OCI-LY1 (cell line): Measurements from ENCODE around the gene PTPRN2.
"Not testable (repeated sequence)": the region's sequence is repeated elsewhere in the genome, so short reads cannot be mapped to it uniquely, and the experiment has no call there.

ENCODE experiments used
- H2AFZ ChIP-seq: fragments of 200-600 bp; sonication (generic), shearing (Covaris generic); 2 replicates; pipeline ENCODE4 v1.6.0; 2014; ENCODE audit warnings: antibody characterized with exemption, mild to moderate bottlenecking, low read length
- H3F3A ChIP-seq: fragments of 200-600 bp; sonication (generic), shearing (Covaris generic); 2 replicates; pipeline ENCODE4 v1.6.0; 2014; ENCODE audit warnings: mild to moderate bottlenecking, antibody characterized with exemption, low read length, moderate library complexity; ENCODE audit not compliant: insufficient read depth
- H3K27ac ChIP-seq: fragments of 200-600 bp; sonication (generic); 2 replicates; pipeline ENCODE4 v1.5.1; 2014; ENCODE audit warnings: low read length, mixed run types, mild to moderate bottlenecking, low read depth; ENCODE audit not compliant: poor library complexity, severe bottlenecking
- H3K27me3 ChIP-seq: fragments of 200-600 bp; sonication (generic); 2 replicates; pipeline ENCODE4 v1.6.0; 2014; ENCODE audit warnings: antibody characterized with exemption, mild to moderate bottlenecking, low read length, moderate library complexity; ENCODE audit not compliant: insufficient read depth
- H3K36me3 ChIP-seq: fragments of 200-600 bp; sonication (generic); 2 replicates; pipeline ENCODE4 v1.6.1; 2014; ENCODE audit warnings: mild to moderate bottlenecking, antibody characterized with exemption, low read length, moderate library complexity, mixed read lengths; ENCODE audit not compliant: insufficient read depth
- H3K4me1 ChIP-seq: fragments of 200-600 bp; sonication (generic); 2 replicates; pipeline ENCODE4 v1.5.1; 2014; ENCODE audit warnings: mild to moderate bottlenecking, low read length, moderate library complexity; ENCODE audit not compliant: insufficient read depth, severe bottlenecking
- H3K4me2 ChIP-seq: fragments of 200-600 bp; sonication (generic), shearing (Covaris generic); 2 replicates; pipeline ENCODE4 v1.6.1; 2014; ENCODE audit warnings: low read length
- H3K4me3 ChIP-seq: fragments of 200-600 bp; sonication (generic); 2 replicates; pipeline ENCODE4 v1.5.1; 2014; ENCODE audit warnings: low read length, low read depth, mild to moderate bottlenecking, mixed read lengths; ENCODE audit not compliant: poor library complexity, severe bottlenecking
- H3K79me2 ChIP-seq: fragments of 200-600 bp; shearing (Covaris generic); 2 replicates; pipeline ENCODE4 v1.6.1; 2016; ENCODE audit warnings: mixed run types, low read length, mixed read lengths; ENCODE audit not compliant: insufficient read depth
- H3K9ac ChIP-seq: fragments of 200-600 bp; sonication (generic), shearing (Covaris generic); 2 replicates; pipeline ENCODE4 v1.6.1; 2014; ENCODE audit warnings: mild to moderate bottlenecking, low read length, mixed read lengths
- H3K9me2 ChIP-seq: fragments of 200-600 bp; sonication (generic), shearing (Covaris generic); 2 replicates; pipeline ENCODE4 v1.6.1; 2014; ENCODE audit warnings: low read depth, mild to moderate bottlenecking, low read length, mixed read lengths
- H3K9me3 ChIP-seq: fragments of 200-600 bp; shearing (Covaris generic); 2 replicates; pipeline ENCODE4 v1.6.1; 2014; ENCODE audit warnings: low read length, mixed read lengths
- H4K20me1 ChIP-seq: fragments of 200-600 bp; sonication (generic), shearing (Covaris generic); 2 replicates; pipeline ENCODE4 v1.6.0; 2016; ENCODE audit warnings: mild to moderate bottlenecking, low read length; ENCODE audit not compliant: insufficient read depth
- CTCF ChIP-seq: fragments of 200-600 bp; sonication (generic), shearing (Covaris generic); IDR thresholded peaks from 2 replicates; pipeline ENCODE4 v1.5.1; 2017; ENCODE audit warnings: mild to moderate bottlenecking, antibody characterized with exemption, low read length, moderate library complexity, mixed read lengths
- EZH2 ChIP-seq: fragments of 200-600 bp; sonication (generic), shearing (Covaris generic); IDR thresholded peaks from 2 replicates; pipeline ENCODE4 v1.8.0; 2017; ENCODE audit warnings: borderline replicate concordance, mixed run types, mild to moderate bottlenecking, antibody characterized with exemption, low read length, moderate library complexity, mixed read lengths

Gene PTPRN2

GRCh38 chr7:157903710-157904109, 683.9 kb downstream of the PTPRN2 start:
- Histone ChIP-seq H3K27ac (no peak overlapping the region), H3K27me3 (peaks cover 6% of the 10 kb centered on the region; the same call in 1 of the 2 replicates), H3K9ac (no peak overlapping the region), H3K9me3 (no peaks in the 10 kb centered on the region), H3K4me3 (no peak overlapping the region), H3F3A (no peaks in the 10 kb centered on the region), H3K4me1 (no peaks in the 10 kb centered on the region), H2AFZ (no peak overlapping the region), H3K4me2 (no peak overlapping the region), H4K20me1 (no peaks in the 10 kb centered on the region), H3K9me2 (no peaks in the 10 kb centered on the region), H3K79me2 (no peaks in the 10 kb centered on the region), H3K36me3 (no peaks in the 10 kb centered on the region)
- TF ChIP-seq CTCF: no peak
- TF ChIP-seq EZH2: no peak

GRCh38 chr7:157903296-157903695, 684.3 kb downstream of the PTPRN2 start:
- Histone ChIP-seq H3K27ac (no peak overlapping the region), H3K4me1 (no peaks in the 10 kb centered on the region), H2AFZ (no peak overlapping the region), H3F3A (no peaks in the 10 kb centered on the region), H3K4me2 (no peak overlapping the region), H3K27me3 (peaks cover 6% of the 10 kb centered on the region; the same call in 1 of the 2 replicates), H3K79me2 (no peaks in the 10 kb centered on the region), H3K4me3 (no peak overlapping the region), H3K36me3 (no peaks in the 10 kb centered on the region), H3K9me2 (no peaks in the 10 kb centered on the region), H3K9ac (no peak overlapping the region), H4K20me1 (no peaks in the 10 kb centered on the region), H3K9me3 (no peaks in the 10 kb centered on the region)
- no peak for TF ChIP-seq EZH2
- no peak for TF ChIP-seq CTCF

- H3K27me3 ChIP-seq, H3K9ac ChIP-seq, H4K20me1 ChIP-seq, H3K9me3 ChIP-seq, H3K36me3 ChIP-seq, H3K79me2 ChIP-seq, H3F3A ChIP-seq, H3K4me1 ChIP-seq, H3K9me2 ChIP-seq, H3K4me3 ChIP-seq, H3K4me2 ChIP-seq, H2AFZ ChIP-seq, H3K27ac ChIP-seq: not testable (repeated sequence)
Measured at GRCh38 chr7:157901816-157902610, 685.6 kb downstream of the PTPRN2 start.

- Histone ChIP-seq H3K4me3 (no peak overlapping the region), H3K9me2 (no peaks in the 10 kb centered on the region), H3K27me3 (peaks cover 6% of the 10 kb centered on the region; the same call in 1 of the 2 replicates), H3K9ac (no peak overlapping the region), H4K20me1 (no peaks in the 10 kb centered on the region), H3K9me3 (no peaks in the 10 kb centered on the region), H3K79me2 (no peaks in the 10 kb centered on the region), H3K27ac (no peak overlapping the region), H3F3A (no peaks in the 10 kb centered on the region), H3K4me1 (no peaks in the 10 kb centered on the region), H2AFZ (no peak overlapping the region), H3K36me3 (no peaks in the 10 kb centered on the region), H3K4me2 (no peak overlapping the region)
- TF ChIP-seq EZH2: no peak
- TF ChIP-seq CTCF: no peak
Measured at GRCh38 chr7:157901166-157901565, 686.5 kb downstream of the PTPRN2 start.
